Thyroid gland (tissue), 4 donors: ENCODE data around the gene ALOX5.

Source experiments
- POLR2A ChIP-seq, 2 donors: fragments of 450-650 bp; IDR thresholded peaks; one replicate each; pipeline ENCODE4 v1.6.1; 2017; ENCODE audit warnings: antibody characterized with exemption in 2 of 2, mild to moderate bottlenecking in 2 of 2, moderate library complexity in 1 of 2
- TF ChIP-seq, protein P1 (sequence below), 6 experiments: fragments of 200-600 bp in 3 of 6; fragments of 450-650 bp in 3 of 6; sonication (generic) in 3 of 6; IDR thresholded peaks; one replicate each; pipeline ENCODE4 v1.5.1; 2016 to 2019; ENCODE audit warnings: antibody characterized with exemption in 6 of 6, mild to moderate bottlenecking in 2 of 6, inconsistent platforms in 1 of 6, moderate library complexity in 1 of 6

DNA sequence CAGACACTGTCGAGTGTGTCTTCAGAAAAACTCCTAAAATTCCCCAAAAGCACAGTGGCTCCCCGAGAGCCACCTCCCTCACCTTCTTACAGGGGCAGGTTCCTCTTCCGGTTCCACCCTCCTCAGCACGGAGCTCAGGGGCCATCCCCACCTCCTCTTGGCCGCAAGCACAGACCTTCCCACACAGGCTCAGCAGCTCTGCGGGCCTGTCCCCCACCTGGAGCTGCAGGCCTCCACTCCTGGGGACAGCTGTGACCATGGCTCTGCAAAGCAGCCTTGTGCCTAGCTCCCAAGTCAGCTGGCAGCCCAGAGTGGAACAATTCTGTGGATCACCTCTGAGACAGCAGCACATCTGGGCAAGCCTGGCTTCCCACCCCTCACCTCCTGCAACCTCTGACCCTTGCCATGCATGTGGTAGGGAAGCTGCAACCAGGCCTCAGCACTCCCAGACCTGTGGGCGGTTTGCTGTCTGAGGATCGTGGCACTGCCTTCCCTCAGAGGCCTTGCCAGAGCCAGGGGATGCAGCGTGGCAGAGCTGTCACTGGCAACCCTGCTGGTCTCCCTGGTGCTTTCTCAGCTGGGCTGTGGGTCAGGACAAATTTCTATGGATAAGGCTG lies 79.7 kb downstream of the ALOX5 start:
- TF ChIP-seq, protein P1, sequence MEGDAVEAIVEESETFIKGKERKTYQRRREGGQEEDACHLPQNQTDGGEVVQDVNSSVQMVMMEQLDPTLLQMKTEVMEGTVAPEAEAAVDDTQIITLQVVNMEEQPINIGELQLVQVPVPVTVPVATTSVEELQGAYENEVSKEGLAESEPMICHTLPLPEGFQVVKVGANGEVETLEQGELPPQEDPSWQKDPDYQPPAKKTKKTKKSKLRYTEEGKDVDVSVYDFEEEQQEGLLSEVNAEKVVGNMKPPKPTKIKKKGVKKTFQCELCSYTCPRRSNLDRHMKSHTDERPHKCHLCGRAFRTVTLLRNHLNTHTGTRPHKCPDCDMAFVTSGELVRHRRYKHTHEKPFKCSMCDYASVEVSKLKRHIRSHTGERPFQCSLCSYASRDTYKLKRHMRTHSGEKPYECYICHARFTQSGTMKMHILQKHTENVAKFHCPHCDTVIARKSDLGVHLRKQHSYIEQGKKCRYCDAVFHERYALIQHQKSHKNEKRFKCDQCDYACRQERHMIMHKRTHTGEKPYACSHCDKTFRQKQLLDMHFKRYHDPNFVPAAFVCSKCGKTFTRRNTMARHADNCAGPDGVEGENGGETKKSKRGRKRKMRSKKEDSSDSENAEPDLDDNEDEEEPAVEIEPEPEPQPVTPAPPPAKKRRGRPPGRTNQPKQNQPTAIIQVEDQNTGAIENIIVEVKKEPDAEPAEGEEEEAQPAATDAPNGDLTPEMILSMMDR (IDR thresholded peaks at IDR 0.05): no peak
- TF ChIP-seq POLR2A (IDR thresholded peaks at IDR 0.05): no peak
